PC-3 (cell line): ENCODE results near the gene NTM. TPM values are rescaled to one million over a fixed set of nuclear protein-coding genes. Genes with fewer than 3 reads are reported as not detected.

Experiments
- ATAC-seq: fragments of 200-7000 bp; cut with Tn5 transposase; 2 replicates; pipeline ENCODE4 v1.9.1; 2020; ENCODE audit warnings: mild to moderate bottlenecking, moderate library complexity
- BruUV-seq: library from RNA; stranded (reverse); fragments of 400-500 nt; replicated peaks from 2 replicates; lab custom pipeline; 2021; lab: Mats Ljungman, UMichigan
- CTCF ChIA-PET: fragments of 300-600 bp; sonication (Branson Sonifier 250); formaldehyde crosslinking; loops from one replicate; lab custom pipeline; 2022; ENCODE audit warnings: antibody characterized with exemption; lab: Charles Lee
- POLR2A ChIA-PET: fragments of 300-600 bp; sonication (Branson Sonifier 250); formaldehyde crosslinking; loops from one replicate; lab custom pipeline; 2022; ENCODE audit warnings: antibody characterized with exemption; ENCODE audit not compliant: unreplicated experiment; lab: Charles Lee
- DNase-seq: peaks from one replicate; pipeline ENCODE4 v3.0.0-alpha.2; 2015
- H2AFZ ChIP-seq: fragments of 300-600 bp; sonication (generic); 2 replicates; pipeline ENCODE4 v1.6.0; 2016; ENCODE audit warnings: antibody characterized with exemption, low read length
- H3F3A ChIP-seq: fragments of 300-600 bp; sonication (generic); one replicate; pipeline ENCODE4 v1.6.0; 2017; ENCODE audit warnings: antibody characterized with exemption, low read length, control low read depth, mild to moderate bottlenecking; ENCODE audit not compliant: unreplicated experiment
- H3K27ac ChIP-seq: fragments of 300-600 bp; sonication (generic); 2 replicates; pipeline ENCODE4 v1.5.1; 2016; ENCODE audit warnings: mild to moderate bottlenecking, low read length
- H3K27me3 ChIP-seq: fragments of 300-600 bp; sonication (generic); 2 replicates; pipeline ENCODE4 v1.6.1; 2016; ENCODE audit warnings: low read length, mixed read lengths
- H3K36me3 ChIP-seq: fragments of 300-600 bp; sonication (generic); 2 replicates; pipeline ENCODE4 v1.6.1; 2016; ENCODE audit warnings: low read depth, mixed run types, low read length, mixed read lengths
- H3K4me1 ChIP-seq: fragments of 300-600 bp; sonication (generic); 2 replicates; pipeline ENCODE4 v1.5.1; 2016; ENCODE audit warnings: low read length; ENCODE audit not compliant: insufficient read depth
- H3K4me2 ChIP-seq: fragments of 300-600 bp; sonication (generic); 2 replicates; pipeline ENCODE4 v1.6.0; 2016; ENCODE audit warnings: low read length
- H3K4me3 ChIP-seq: fragments of 300-600 bp; sonication (generic); 2 replicates; pipeline ENCODE4 v1.5.1; 2016; ENCODE audit warnings: mild to moderate bottlenecking, low read length, mixed read lengths
- H3K79me2 ChIP-seq: fragments of 300-600 bp; sonication (generic); 2 replicates; pipeline ENCODE4 v1.6.1; 2017; ENCODE audit warnings: low read length, mixed read lengths
- H3K9ac ChIP-seq: fragments of 300-600 bp; sonication (generic); 2 replicates; pipeline ENCODE4 v1.6.0; 2016; ENCODE audit warnings: mild to moderate bottlenecking, low read length
- H3K9me2 ChIP-seq: fragments of 300-600 bp; sonication (generic); replicated peaks from 2 replicates; pipeline ENCODE4 v1.6.1; 2016; ENCODE audit warnings: mixed run types, low read length, mixed read lengths
- H3K9me3 ChIP-seq: fragments of 300-600 bp; sonication (generic); 2 replicates; pipeline ENCODE4 v1.6.1; 2016; ENCODE audit warnings: low read length, mixed read lengths
- H4K20me1 ChIP-seq: fragments of 300-600 bp; sonication (generic); 2 replicates; pipeline ENCODE4 v1.6.1; 2016; ENCODE audit warnings: low read length, mixed read lengths
- CTCF ChIP-seq: fragments of 300-600 bp; sonication (generic); conservative IDR thresholded peaks from 2 replicates; pipeline ENCODE4 v1.5.1; 2017; ENCODE audit warnings: antibody characterized with exemption, low read depth, mild to moderate bottlenecking, low read length
- EZH2 ChIP-seq: fragments of 300-600 bp; sonication (generic); IDR thresholded peaks from one replicate; pipeline ENCODE4 v1.6.1; 2017; ENCODE audit warnings: antibody characterized with exemption, mild to moderate bottlenecking, low read length; ENCODE audit not compliant: unreplicated experiment
- EZH2phosphoT487 ChIP-seq: fragments of 300-600 bp; sonication (generic); IDR thresholded peaks from 2 replicates; pipeline ENCODE4 v1.6.1; 2018; ENCODE audit warnings: mild to moderate bottlenecking, antibody characterized with exemption, low read length, borderline replicate concordance
- intact Hi-C: fragments of 100-400 bp; cut with micrococcal nuclease; formaldehyde crosslinking; loops from 2 replicates; pipeline ENCODE4 v1.9.0; 2023
- total RNA-seq: library from RNA; depleted of rRNA; stranded (reverse); fragments of >200 nt; gene quantifications from 2 replicates; pipeline ENCODE4 v1.2.3, GENCODE V29; 2014

Gene NTM
- total RNA-seq, 1 experiment from 2014 or later = not detected

DNA sequence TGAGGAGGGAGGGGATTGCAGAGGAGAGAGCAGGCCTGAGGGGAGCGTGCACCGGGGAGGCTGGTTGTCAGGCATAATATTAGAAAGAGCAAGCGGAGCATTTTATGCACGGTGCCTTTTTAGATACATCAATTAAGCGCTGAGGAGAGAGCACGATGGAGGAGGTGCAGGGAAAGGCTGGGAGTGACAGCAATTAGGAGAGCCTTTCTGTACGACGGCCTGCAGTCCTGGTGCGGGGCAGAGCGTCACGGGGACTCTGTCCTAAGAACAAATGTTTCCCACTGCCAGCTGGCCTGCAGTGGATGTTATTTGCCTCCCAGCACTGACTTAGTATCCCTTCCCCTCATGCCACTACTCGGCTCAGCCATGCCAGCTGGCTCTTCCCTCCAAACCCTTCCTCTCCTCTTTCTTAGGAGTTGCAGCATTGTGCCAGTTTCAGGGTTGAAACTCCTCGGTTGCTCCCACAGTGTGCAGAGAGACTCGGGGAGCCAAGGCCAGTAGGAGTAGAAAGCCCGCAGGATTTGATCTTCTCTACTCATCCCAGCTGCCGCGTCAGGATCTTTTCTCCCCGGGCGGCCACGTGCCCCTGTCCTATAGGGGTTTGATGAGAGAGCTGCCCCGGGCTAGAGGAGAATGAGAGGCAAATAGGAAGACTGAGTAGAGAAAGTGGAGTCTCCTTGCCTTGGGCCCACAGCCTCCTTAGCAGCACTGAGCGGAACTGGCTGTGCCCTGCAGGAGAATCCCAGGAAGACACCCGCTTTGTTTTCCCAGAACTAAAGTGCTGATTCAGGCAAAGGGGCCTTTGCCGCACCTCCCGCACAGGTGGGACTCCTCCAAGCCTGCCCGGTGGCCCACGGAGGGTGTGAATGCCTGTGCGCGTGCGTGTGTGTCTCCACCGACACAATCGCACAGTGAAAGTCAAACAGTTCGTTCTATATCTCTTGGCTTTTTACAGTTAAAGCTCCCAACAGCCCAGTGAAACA lies 875.3 kb downstream of the NTM start:
- H3K27ac ChIP-seq = no peak overlapping the region
- H3K9me3 ChIP-seq = peaks cover 10% of the 10 kb centered on the region
- no TSS peak for BruUV-seq
- no peak overlapping the region for H2AFZ ChIP-seq
- no peak for ATAC-seq
- no peaks in the 10 kb centered on the region for H4K20me1 ChIP-seq
- intact Hi-C loops = no loop called here
- no peaks in the 10 kb centered on the region for H3F3A ChIP-seq
- TF ChIP-seq CTCF = no peak
- TF ChIP-seq EZH2 = no peak
- ChIA-PET POLR2A (no interaction called here), CTCF (no interaction called here)
- H3K4me3 ChIP-seq = no peak overlapping the region
- DNase-seq = no peak
- no peaks in the 10 kb centered on the region for H3K79me2 ChIP-seq
- no peaks in the 10 kb centered on the region for H3K4me1 ChIP-seq
- peaks cover 70% of the 10 kb centered on the region for H3K27me3 ChIP-seq
- H3K9me2 ChIP-seq = no peaks in the 10 kb centered on the region
- no peak overlapping the region for H3K9ac ChIP-seq
- no peaks in the 10 kb centered on the region for H3K36me3 ChIP-seq
- H3K4me2 ChIP-seq = no peak overlapping the region

DNA sequence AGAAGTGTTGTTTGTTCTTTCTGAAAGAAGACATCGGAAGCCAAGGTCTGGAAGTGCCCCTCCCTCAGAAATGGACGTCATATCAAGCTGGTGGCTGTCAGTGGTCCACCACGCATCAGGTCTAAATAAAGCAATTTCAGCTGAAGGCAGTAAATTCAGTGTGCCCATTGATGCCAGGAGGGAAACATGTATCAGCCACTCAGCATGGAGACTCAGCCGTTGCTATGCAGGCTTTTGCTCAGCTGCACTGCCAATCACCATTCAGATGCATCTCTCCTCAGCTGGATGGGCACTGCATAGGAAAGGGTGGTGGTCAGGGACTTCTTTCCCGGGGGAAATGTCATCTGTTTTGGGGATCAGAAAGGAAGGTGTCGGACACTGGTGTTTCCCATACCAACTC lies 878.2 kb downstream of the NTM start:
- Histone ChIP-seq H3K9me2 (no peaks in the 10 kb centered on the region), H3K4me1 (no peaks in the 10 kb centered on the region), H3K9me3 (peaks cover 5% of the 10 kb centered on the region), H3F3A (no peaks in the 10 kb centered on the region), H3K4me2 (no peak overlapping the region), H4K20me1 (no peaks in the 10 kb centered on the region), H2AFZ (no peak overlapping the region), H3K27me3 (peaks cover 69% of the 10 kb centered on the region), H3K36me3 (no peaks in the 10 kb centered on the region), H3K79me2 (no peaks in the 10 kb centered on the region), H3K9ac (no peak overlapping the region), H3K27ac (no peak overlapping the region), H3K4me3 (no peak overlapping the region)
- ATAC-seq (no peak), DNase-seq (no peak)
- ChIA-PET CTCF (no interaction called here), POLR2A (no interaction called here)
- BruUV-seq = no TSS peak
- intact Hi-C loops = no loop called here
- no peak for TF ChIP-seq CTCF
- TF ChIP-seq EZH2phosphoT487 = no peak
- TF ChIP-seq EZH2 = no peak

GRCh38 chr11:132249256-132249655 lies 878.8 kb downstream of the NTM start:
- H3K9ac ChIP-seq = no peak overlapping the region
- no peaks in the 10 kb centered on the region for H3F3A ChIP-seq
- no peaks in the 10 kb centered on the region for H3K79me2 ChIP-seq
- no peak overlapping the region for H3K4me3 ChIP-seq
- intact Hi-C loops = no loop called here
- H3K27me3 ChIP-seq = peaks cover 71% of the 10 kb centered on the region
- H3K9me3 ChIP-seq = peaks cover 5% of the 10 kb centered on the region
- ChIA-PET CTCF (no interaction called here), POLR2A (no interaction called here)
- DNase-seq (no peak), ATAC-seq (no peak)
- H3K4me2 ChIP-seq = no peak overlapping the region
- H4K20me1 ChIP-seq = no peaks in the 10 kb centered on the region
- TF ChIP-seq EZH2 = no peak
- H2AFZ ChIP-seq = no peak overlapping the region
- H3K9me2 ChIP-seq = no peaks in the 10 kb centered on the region
- H3K4me1 ChIP-seq = no peaks in the 10 kb centered on the region
- no peaks in the 10 kb centered on the region for H3K36me3 ChIP-seq
- H3K27ac ChIP-seq = no peak overlapping the region
- no TSS peak for BruUV-seq
